Measurements from ENCODE around the gene MYO1D. TPM values are rescaled to one million over a fixed set of nuclear protein-coding genes. Genes with fewer than 3 reads are reported as not detected.

Gene MYO1D
- total and polyA plus RNA-seq, 2 experiments from 2014 or later = 34.3 to 43.7 TPM

GRCh38 chr17:32475258-32475657, 401.7 kb downstream of the MYO1D start:
- Histone ChIP-seq H3K27me3 (no peaks in the 10 kb centered on the region), H3K9me3 (ENCODE audit: low read depth) (no peaks in the 10 kb centered on the region), H3K4me1 (ENCODE audit: low read depth) (no peaks in the 10 kb centered on the region), H3K27ac (no peak overlapping the region), H3K36me3 (peaks cover 70% of the 10 kb centered on the region), H3K4me3 (no peak overlapping the region)
- no peak for TF ChIP-seq CTCF (IDR thresholded peaks at IDR 0.05; ENCODE audit: low read depth, low read length)
- no peak for DNase-seq (ENCODE audit: low read depth in 1 of 2, low spot score in 1 of 2)

GRCh38 chr17:32471652-32472051, 405.3 kb downstream of the MYO1D start:
- Histone ChIP-seq H3K36me3 (peaks cover 55% of the 10 kb centered on the region), H3K9me3 (ENCODE audit: low read depth) (no peaks in the 10 kb centered on the region), H3K27me3 (no peaks in the 10 kb centered on the region), H3K4me3 (no peak overlapping the region), H3K4me1 (ENCODE audit: low read depth) (no peaks in the 10 kb centered on the region), H3K27ac (no peak overlapping the region)
- TF ChIP-seq CTCF (IDR thresholded peaks at IDR 0.05; ENCODE audit: low read depth, low read length) = no peak
- DNase-seq (ENCODE audit: low read depth in 1 of 2, low spot score in 1 of 2) = no peak

- Histone ChIP-seq H3K9me3 (ENCODE audit: low read depth) (no peaks in the 10 kb centered on the region), H3K4me1 (ENCODE audit: low read depth) (no peaks in the 10 kb centered on the region), H3K27ac (no peak overlapping the region), H3K36me3 (peaks cover 50% of the 10 kb centered on the region), H3K27me3 (no peaks in the 10 kb centered on the region), H3K4me3 (no peak overlapping the region)
- no peak for DNase-seq (ENCODE audit: low read depth in 1 of 2, low spot score in 1 of 2)
- no peak for TF ChIP-seq CTCF (IDR thresholded peaks at IDR 0.05; ENCODE audit: low read depth, low read length)
These were observed 406.3 kb downstream of the MYO1D start for GRCh38 chr17:32470405-32471167.

GRCh38 chr17:32467949-32468348, 409.0 kb downstream of the MYO1D start:
- H3K9me3 ChIP-seq (ENCODE audit: low read depth) = no peaks in the 10 kb centered on the region
- H3K4me1 ChIP-seq (ENCODE audit: low read depth) = no peaks in the 10 kb centered on the region
- no peak overlapping the region for H3K27ac ChIP-seq
- DNase-seq (ENCODE audit: low read depth in 1 of 2, low spot score in 1 of 2) = no peak
- no peak overlapping the region for H3K4me3 ChIP-seq
- TF ChIP-seq CTCF (IDR thresholded peaks at IDR 0.05; ENCODE audit: low read depth, low read length) = no peak
- no peaks in the 10 kb centered on the region for H3K27me3 ChIP-seq
- peaks cover 53% of the 10 kb centered on the region for H3K36me3 ChIP-seq

- Histone ChIP-seq H3K4me1 (ENCODE audit: low read depth) (no peaks in the 10 kb centered on the region), H3K27me3 (no peaks in the 10 kb centered on the region), H3K27ac (no peak overlapping the region), H3K9me3 (ENCODE audit: low read depth) (no peaks in the 10 kb centered on the region), H3K4me3 (no peak overlapping the region), H3K36me3 (peaks cover 39% of the 10 kb centered on the region)
- no peak for DNase-seq (ENCODE audit: low read depth in 1 of 2, low spot score in 1 of 2)
- no peak for TF ChIP-seq CTCF (IDR thresholded peaks at IDR 0.05; ENCODE audit: low read depth, low read length)
These were observed 412.6 kb downstream of the MYO1D start for GRCh38 chr17:32464374-32464773.
